Upper lobe of left lung (tissue), 6 donors: ENCODE data around the gene AKR7A2. TPM values are rescaled to one million over a fixed set of nuclear protein-coding genes. Genes with fewer than 3 reads are reported as not detected.

Experiments used
- ATAC-seq, 2 donors: fragments of 200-7000 bp; cut with Tn5 transposase; one replicate each; pipeline ENCODE4 v1.9.1; 2022; ENCODE audit warnings: mild to moderate bottlenecking in 2 of 2, moderate library complexity in 2 of 2; ENCODE audit not compliant: low FRiP score in 2 of 2
- DNase-seq, 2 donors: peaks; one replicate each; pipeline ENCODE4 v3.0.0-alpha.2; 2019 to 2020
- H3K27ac ChIP-seq, 4 donors: fragments of 200-600 bp; sonication (generic); one replicate each; pipeline ENCODE4 v1.5.1; 2016 to 2019
- H3K27me3 ChIP-seq, 4 donors: fragments of 200-600 bp; sonication (generic); one replicate each; pipeline ENCODE4 v1.5.1; 2017 to 2019
- H3K36me3 ChIP-seq, 4 donors: fragments of 200-600 bp; sonication (generic); one replicate each; pipeline ENCODE4 v1.5.1; 2016 to 2019
- H3K4me1 ChIP-seq, 4 donors: fragments of 200-600 bp; sonication (generic); one replicate each; pipeline ENCODE4 v1.5.1; 2018 to 2019
- H3K4me3 ChIP-seq, 4 donors: fragments of 200-600 bp; sonication (generic); one replicate each; pipeline ENCODE4 v1.5.1; 2017 to 2019; ENCODE audit warnings: mild to moderate bottlenecking in 2 of 4, moderate library complexity in 1 of 4
- H3K9me3 ChIP-seq, 4 donors: fragments of 200-600 bp; sonication (generic); one replicate each; pipeline ENCODE4 v1.5.1; 2018 to 2019
- CTCF ChIP-seq, 6 experiments: fragments of 450-650 bp in 4 of 6; fragments of 200-600 bp in 2 of 6; sonication (generic) in 2 of 6; IDR thresholded peaks; one replicate each; pipeline ENCODE4 v1.5.1; 2016 to 2019; ENCODE audit warnings: antibody characterized with exemption in 6 of 6
- EP300 ChIP-seq, 4 donors: sonication (generic); formaldehyde crosslinking; IDR thresholded peaks; one replicate each; pipeline ENCODE4 v1.5.1; 2017; ENCODE audit warnings: antibody characterized with exemption in 4 of 4, control low read depth in 2 of 4
- POLR2A ChIP-seq, 4 donors: fragments of 450-650 bp; IDR thresholded peaks; one replicate each; pipeline ENCODE4 v1.5.1; 2016 to 2017; ENCODE audit warnings: antibody characterized with exemption in 4 of 4, mild to moderate bottlenecking in 2 of 4
- POLR2AphosphoS5 ChIP-seq, 2 donors: sonication (generic); formaldehyde crosslinking; IDR thresholded peaks; one replicate each; pipeline ENCODE4 v1.5.1; 2017; ENCODE audit warnings: antibody characterized with exemption in 2 of 2
- WGBS, 2 donors: methylation state at CpG; one replicate each; pipeline ENCODE4 v1.1.5; 2017 to 2018; 5-methylcytosine and 5-hydroxymethylcytosine counted together
- total RNA-seq, 6 donors: library from RNA; depleted of rRNA in 4 of 6; stranded (reverse); fragments of >200 nt in 4 of 6; gene quantifications; one replicate each; pipeline versions ENCODE4 v1.1.0 to v1.2.1, GENCODE V29; 2016 to 2021
- donor health status: DM: no; HTN: no; CAD: no; lungs with moderate emphysema.
- donor health status: DM: no; HTN: yes; CAD: no; lungs with severe emphysema.

The AKR7A2 gene
- total RNA-seq, 6 donors from 2014 or later: 25.2 to 66.3 (median 47.6) TPM

- Histone ChIP-seq H3K9me3 (no peaks in the 10 kb centered on the region), H3K4me3 (no peak overlapping the region), H3K4me1 (no peaks in the 10 kb centered on the region), H3K27ac (no peak overlapping the region), H3K36me3 (peaks cover 10 to 75% (median 60%) of the 10 kb centered on the region in 4 donors), H3K27me3 (no peaks in the 10 kb centered on the region)
- ATAC-seq (no peak), DNase-seq (no peak)
- 96 to 99% methylated on average over 14 to 17 of the region's 18 CpGs for WGBS, 2 donors
- TF ChIP-seq POLR2AphosphoS5 (IDR thresholded peaks at IDR 0.05) (no peak), EP300 (IDR thresholded peaks at IDR 0.05) (no peak), CTCF (IDR thresholded peaks at IDR 0.05) (no peak), POLR2A (IDR thresholded peaks at IDR 0.05) (no peak)
These were observed 16.5 kb upstream of the AKR7A2 start for GRCh38 chr1:19328486-19328885.

- H3K36me3 ChIP-seq: peaks cover 10 to 81% (median 62%) of the 10 kb centered on the region in 4 donors
- 87% methylated on average over 9 of the region's 9 CpGs for WGBS, 2 donors
- no peak for DNase-seq
These were observed 15.8 kb upstream of the AKR7A2 start for GRCh38 chr1:19327736-19328135.

GRCh38 chr1:19327301-19327700, 15.4 kb upstream of the AKR7A2 start:
- 82 to 89% methylated on average over 13 to 16 of the region's 16 CpGs for WGBS, 2 donors
- Histone ChIP-seq H3K4me1 (no peaks in the 10 kb centered on the region), H3K36me3 (peaks cover 10 to 81% (median 63%) of the 10 kb centered on the region in 4 donors), H3K9me3 (no peaks in the 10 kb centered on the region), H3K27ac (no peak overlapping the region), H3K4me3 (no peak overlapping the region), H3K27me3 (no peaks in the 10 kb centered on the region)
- ATAC-seq: no peak
- no peak for DNase-seq
- TF ChIP-seq CTCF (IDR thresholded peaks at IDR 0.05) (no peak), POLR2AphosphoS5 (IDR thresholded peaks at IDR 0.05) (no peak), POLR2A (IDR thresholded peaks at IDR 0.05) (no peak), EP300 (IDR thresholded peaks at IDR 0.05) (no peak)

More at GRCh38 chr1:19327736-19328135, 15.8 kb upstream of the AKR7A2 start:
- no peak overlapping the region for H3K4me3 ChIP-seq
- no peaks in the 10 kb centered on the region for H3K27me3 ChIP-seq
- no peak overlapping the region for H3K27ac ChIP-seq
- ATAC-seq: no peak
- no peaks in the 10 kb centered on the region for H3K4me1 ChIP-seq
- no peak for TF ChIP-seq CTCF (IDR thresholded peaks at IDR 0.05)
- TF ChIP-seq POLR2AphosphoS5 (IDR thresholded peaks at IDR 0.05): no peak
- no peak for TF ChIP-seq EP300 (IDR thresholded peaks at IDR 0.05)
- TF ChIP-seq POLR2A (IDR thresholded peaks at IDR 0.05): no peak
- H3K9me3 ChIP-seq: no peaks in the 10 kb centered on the region

GRCh38 chr1:19326748-19327065, 14.8 kb upstream of the AKR7A2 start:
- no peak for ATAC-seq
- no peak for DNase-seq
- peaks cover 10 to 81% (median 64%) of the 10 kb centered on the region in 4 donors for H3K36me3 ChIP-seq

More at GRCh38 chr1:19326748-19327065, 14.8 kb upstream of the AKR7A2 start:
- H3K9me3 ChIP-seq: no peaks in the 10 kb centered on the region
- H3K4me1 ChIP-seq: no peaks in the 10 kb centered on the region
- no peaks in the 10 kb centered on the region for H3K27me3 ChIP-seq
- H3K27ac ChIP-seq: no peak overlapping the region
- 74 to 87% methylated on average over 6 of the region's 6 CpGs for WGBS, 2 donors
- TF ChIP-seq EP300 (IDR thresholded peaks at IDR 0.05) (no peak), CTCF (IDR thresholded peaks at IDR 0.05) (no peak), POLR2AphosphoS5 (IDR thresholded peaks at IDR 0.05) (no peak), POLR2A (IDR thresholded peaks at IDR 0.05) (no peak)
- H3K4me3 ChIP-seq: no peak overlapping the region
